Neural crest cell (in vitro differentiated cells): Measurements from ENCODE around the gene NRXN3. TPM values are rescaled to one million over a fixed set of nuclear protein-coding genes. Genes with fewer than 3 reads are reported as not detected.
A peak's percentile ranks its signal among the peaks of the same experiment; 100 is the strongest.

Experiments used
- DNase-seq: peaks from one replicate; pipeline ENCODE4 v3.0.0; 2021; ENCODE audit warnings: low read depth, mixed read lengths, low spot score
- H3K27ac Mint-ChIP-seq: one replicate; pipeline ENCODE4 v1.8.0; 2021; ENCODE audit warnings: mild to moderate bottlenecking, mixed read lengths; ENCODE audit not compliant: unreplicated experiment
- H3K27me3 Mint-ChIP-seq: 2 replicates; pipeline ENCODE4 v1.8.0; 2021; ENCODE audit warnings: low read depth, mild to moderate bottlenecking, mixed read lengths
- H3K36me3 Mint-ChIP-seq: 2 replicates; pipeline ENCODE4 v1.8.0; 2021; ENCODE audit warnings: low read depth, mild to moderate bottlenecking, mixed read lengths
- H3K4me1 Mint-ChIP-seq: 2 replicates; pipeline ENCODE4 v1.8.0; 2021; ENCODE audit warnings: mixed read lengths
- H3K4me3 Mint-ChIP-seq: one replicate; pipeline ENCODE4 v1.8.0; 2021; ENCODE audit warnings: mild to moderate bottlenecking, mixed read lengths
- H3K9me3 Mint-ChIP-seq: 2 replicates; pipeline ENCODE4 v1.8.0; 2021; ENCODE audit warnings: mixed read lengths
- total RNA-seq: library from RNA; stranded (reverse); gene quantifications from 2 replicates; pipeline ENCODE4 v1.2.1, GENCODE V29; 2021
- TF ChIP-seq, protein P1 (sequence below): fragments of 200-600 bp; sonication (generic); conservative IDR thresholded peaks from 2 replicates; pipeline ENCODE4 v1.5.0; 2021; ENCODE audit warnings: antibody characterized with exemption, mild to moderate bottlenecking

NRXN3 gene
- total RNA-seq, 1 donor from 2014 or later, result 2.5 TPM

DNA sequence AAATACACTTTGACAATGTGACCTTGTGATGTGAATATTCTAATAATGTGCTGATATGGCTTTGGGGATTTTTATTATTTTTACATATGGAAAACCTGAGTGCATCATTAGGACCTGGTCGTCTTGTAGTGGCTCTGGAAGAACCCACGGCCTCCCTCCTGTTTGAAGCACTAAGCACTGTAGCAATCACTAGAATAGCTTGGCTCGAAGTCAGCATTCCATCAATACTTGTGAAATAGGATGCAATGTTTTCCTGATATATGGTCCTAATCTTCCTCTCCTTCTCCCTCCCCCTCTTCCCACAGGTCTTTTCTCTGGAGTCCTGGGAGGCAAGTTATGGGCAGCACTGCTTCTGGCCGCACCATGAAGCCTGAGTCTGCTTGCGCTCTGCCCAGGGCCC, 71.9 kb downstream of the NRXN3 start:
- H3K4me3 Mint-ChIP-seq, result no peak overlapping the region
- TF ChIP-seq, protein P1, sequence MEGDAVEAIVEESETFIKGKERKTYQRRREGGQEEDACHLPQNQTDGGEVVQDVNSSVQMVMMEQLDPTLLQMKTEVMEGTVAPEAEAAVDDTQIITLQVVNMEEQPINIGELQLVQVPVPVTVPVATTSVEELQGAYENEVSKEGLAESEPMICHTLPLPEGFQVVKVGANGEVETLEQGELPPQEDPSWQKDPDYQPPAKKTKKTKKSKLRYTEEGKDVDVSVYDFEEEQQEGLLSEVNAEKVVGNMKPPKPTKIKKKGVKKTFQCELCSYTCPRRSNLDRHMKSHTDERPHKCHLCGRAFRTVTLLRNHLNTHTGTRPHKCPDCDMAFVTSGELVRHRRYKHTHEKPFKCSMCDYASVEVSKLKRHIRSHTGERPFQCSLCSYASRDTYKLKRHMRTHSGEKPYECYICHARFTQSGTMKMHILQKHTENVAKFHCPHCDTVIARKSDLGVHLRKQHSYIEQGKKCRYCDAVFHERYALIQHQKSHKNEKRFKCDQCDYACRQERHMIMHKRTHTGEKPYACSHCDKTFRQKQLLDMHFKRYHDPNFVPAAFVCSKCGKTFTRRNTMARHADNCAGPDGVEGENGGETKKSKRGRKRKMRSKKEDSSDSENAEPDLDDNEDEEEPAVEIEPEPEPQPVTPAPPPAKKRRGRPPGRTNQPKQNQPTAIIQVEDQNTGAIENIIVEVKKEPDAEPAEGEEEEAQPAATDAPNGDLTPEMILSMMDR, result no peak
- no peak for DNase-seq
- H3K4me1 Mint-ChIP-seq, result no peaks in the 10 kb centered on the region
- H3K27me3 Mint-ChIP-seq, result peaks cover 23% of the 10 kb centered on the region
- no peaks in the 10 kb centered on the region for H3K36me3 Mint-ChIP-seq
- H3K27ac Mint-ChIP-seq, result no peak overlapping the region
- H3K9me3 Mint-ChIP-seq, result no peaks in the 10 kb centered on the region

GRCh38 chr14:78243187-78243586, 73.0 kb downstream of the NRXN3 start:
- no peak overlapping the region for H3K4me3 Mint-ChIP-seq
- TF ChIP-seq, protein P1, result no peak
- no peaks in the 10 kb centered on the region for H3K9me3 Mint-ChIP-seq
- no peaks in the 10 kb centered on the region for H3K4me1 Mint-ChIP-seq
- no peaks in the 10 kb centered on the region for H3K36me3 Mint-ChIP-seq
- DNase-seq, result no peak
- H3K27me3 Mint-ChIP-seq, result peaks cover 16% of the 10 kb centered on the region
- H3K27ac Mint-ChIP-seq, result no peak overlapping the region

GRCh38 chr14:78245238-78245637, 75.1 kb downstream of the NRXN3 start:
- H3K9me3 Mint-ChIP-seq, result no peaks in the 10 kb centered on the region
- H3K27me3 Mint-ChIP-seq, result peaks cover 9% of the 10 kb centered on the region
- no peaks in the 10 kb centered on the region for H3K36me3 Mint-ChIP-seq
- H3K4me1 Mint-ChIP-seq, result peaks cover 9% of the 10 kb centered on the region
- TF ChIP-seq, protein P1, result no peak
- DNase-seq, result no peak
- H3K4me3 Mint-ChIP-seq, result no peak overlapping the region
- H3K27ac Mint-ChIP-seq, result no peak overlapping the region

GRCh38 chr14:78248501-78249090, 78.4 kb downstream of the NRXN3 start:
- no peaks in the 10 kb centered on the region for H3K9me3 Mint-ChIP-seq
- no peak overlapping the region for H3K4me3 Mint-ChIP-seq
- TF ChIP-seq, protein P1, result no peak
- no peak for DNase-seq
- H3K27me3 Mint-ChIP-seq, result peaks cover 2% of the 10 kb centered on the region
- peaks cover 9% of the 10 kb centered on the region for H3K4me1 Mint-ChIP-seq
- peak overlapping the region; percentile 54 for H3K27ac Mint-ChIP-seq
- H3K36me3 Mint-ChIP-seq, result no peaks in the 10 kb centered on the region

DNA sequence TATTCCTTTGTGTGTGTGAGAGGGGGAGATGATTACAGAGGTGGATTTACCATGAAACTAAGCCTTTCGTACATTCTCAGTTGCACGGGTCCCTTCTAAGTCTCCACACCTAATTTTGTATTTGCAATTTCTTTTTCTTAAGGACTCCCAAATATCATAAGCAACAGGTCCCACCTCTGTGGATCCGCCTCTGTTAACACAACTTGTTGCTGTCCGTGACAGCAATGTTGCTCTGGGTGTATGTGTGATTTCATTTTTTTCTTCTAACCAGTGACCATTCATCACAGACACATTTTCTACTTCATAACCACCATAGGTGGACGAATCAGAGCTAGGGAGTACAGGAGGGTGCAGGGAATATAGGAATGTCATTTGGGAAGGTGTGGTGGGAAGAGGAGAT, 81.1 kb downstream of the NRXN3 start:
- TF ChIP-seq, protein P1, result no peak
- Mint-ChIP-seq H3K4me1 (peaks cover 9% of the 10 kb centered on the region), H3K36me3 (no peaks in the 10 kb centered on the region), H3K4me3 (no peak overlapping the region), H3K27ac (no peak overlapping the region), H3K27me3 (no peaks in the 10 kb centered on the region), H3K9me3 (no peaks in the 10 kb centered on the region)
- DNase-seq, result no peak

DNA sequence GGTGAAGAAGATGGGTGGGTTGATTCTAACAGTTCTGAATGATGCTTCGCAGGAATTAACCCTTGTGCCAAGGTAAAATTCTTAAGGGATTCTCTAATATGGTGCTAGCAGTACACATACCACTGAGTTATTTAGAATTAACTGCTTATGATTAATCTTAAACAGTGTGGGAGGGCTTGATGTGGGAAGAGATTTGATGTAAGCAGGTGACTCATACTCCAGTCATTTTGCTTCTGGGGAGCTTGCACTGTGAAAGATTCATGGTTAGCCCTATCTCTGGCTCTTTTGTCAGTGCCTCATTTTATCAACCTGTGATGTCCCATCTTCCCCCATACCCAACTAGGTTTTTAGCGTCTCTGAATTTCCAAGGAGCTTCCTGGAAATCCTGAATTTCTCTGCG, 83.8 kb downstream of the NRXN3 start:
- H3K9me3 Mint-ChIP-seq, result peaks cover 2% of the 10 kb centered on the region
- no peak for DNase-seq
- no peaks in the 10 kb centered on the region for H3K36me3 Mint-ChIP-seq
- peaks cover 3% of the 10 kb centered on the region for H3K4me1 Mint-ChIP-seq
- no peak overlapping the region for H3K4me3 Mint-ChIP-seq
- TF ChIP-seq, protein P1, result no peak
- H3K27ac Mint-ChIP-seq, result no peak overlapping the region
- H3K27me3 Mint-ChIP-seq, result peaks cover 13% of the 10 kb centered on the region
